ENCODE measurements around the gene DHX16.

DNA sequence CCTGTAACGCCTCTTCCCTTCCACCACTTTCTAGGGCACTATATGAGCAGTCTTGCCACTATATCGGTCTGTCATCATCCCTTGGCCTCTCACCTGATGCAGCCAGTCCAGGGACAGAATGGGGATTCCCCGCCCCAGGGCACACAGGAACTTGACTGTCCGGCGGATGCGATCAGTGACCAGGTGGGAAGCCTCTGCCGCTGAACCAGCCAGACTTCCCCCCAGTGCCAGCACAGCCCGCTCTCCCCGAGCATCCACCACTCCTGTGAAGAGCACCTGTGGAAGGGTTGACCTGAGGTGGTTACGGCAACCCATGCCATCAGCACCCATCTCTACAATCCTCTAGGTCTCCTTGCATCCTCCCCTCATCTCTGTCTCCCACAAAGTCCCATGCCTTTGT, 30.2 kb upstream of the DHX16 start:
- TF ChIP-seq, protein P1, sequence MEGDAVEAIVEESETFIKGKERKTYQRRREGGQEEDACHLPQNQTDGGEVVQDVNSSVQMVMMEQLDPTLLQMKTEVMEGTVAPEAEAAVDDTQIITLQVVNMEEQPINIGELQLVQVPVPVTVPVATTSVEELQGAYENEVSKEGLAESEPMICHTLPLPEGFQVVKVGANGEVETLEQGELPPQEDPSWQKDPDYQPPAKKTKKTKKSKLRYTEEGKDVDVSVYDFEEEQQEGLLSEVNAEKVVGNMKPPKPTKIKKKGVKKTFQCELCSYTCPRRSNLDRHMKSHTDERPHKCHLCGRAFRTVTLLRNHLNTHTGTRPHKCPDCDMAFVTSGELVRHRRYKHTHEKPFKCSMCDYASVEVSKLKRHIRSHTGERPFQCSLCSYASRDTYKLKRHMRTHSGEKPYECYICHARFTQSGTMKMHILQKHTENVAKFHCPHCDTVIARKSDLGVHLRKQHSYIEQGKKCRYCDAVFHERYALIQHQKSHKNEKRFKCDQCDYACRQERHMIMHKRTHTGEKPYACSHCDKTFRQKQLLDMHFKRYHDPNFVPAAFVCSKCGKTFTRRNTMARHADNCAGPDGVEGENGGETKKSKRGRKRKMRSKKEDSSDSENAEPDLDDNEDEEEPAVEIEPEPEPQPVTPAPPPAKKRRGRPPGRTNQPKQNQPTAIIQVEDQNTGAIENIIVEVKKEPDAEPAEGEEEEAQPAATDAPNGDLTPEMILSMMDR (IDR thresholded peaks at IDR 0.05): no peak
- TF ChIP-seq POLR2AphosphoS5 (IDR thresholded peaks at IDR 0.05) (no peak), EP300 (IDR thresholded peaks at IDR 0.05) (no peak), POLR2A (IDR thresholded peaks at IDR 0.05) (no peak)

Measured in stomach (tissue), 4 donors.